Stomach (tissue), 4 donors: Measurements from ENCODE around the gene ZFYVE26.

Experiments used
- CTCF ChIP-seq, 7 experiments: fragments of 450-650 bp in 4 of 7; fragments of 200-600 bp in 3 of 7; sonication (generic) in 3 of 7; IDR thresholded peaks; one replicate each; pipeline ENCODE4 v1.5.1; 2016 to 2019; ENCODE audit warnings: antibody characterized with exemption in 7 of 7, control low read depth in 2 of 7, mild to moderate bottlenecking in 1 of 7
- EP300 ChIP-seq: sonication (generic); formaldehyde crosslinking; IDR thresholded peaks from one replicate; pipeline ENCODE4 v1.6.1; 2017; ENCODE audit warnings: antibody characterized with exemption
- POLR2A ChIP-seq, 4 donors: fragments of 450-650 bp; IDR thresholded peaks; one replicate each; pipeline ENCODE4 v1.6.1; 2016; ENCODE audit warnings: antibody characterized with exemption in 4 of 4, control low read depth in 2 of 4, mild to moderate bottlenecking in 1 of 4, moderate library complexity in 1 of 4

- TF ChIP-seq EP300: no peak
- no peak for TF ChIP-seq CTCF (IDR thresholded peaks at IDR 0.05)
- no peak for TF ChIP-seq POLR2A (IDR thresholded peaks at IDR 0.05)
These were observed 111.2 kb downstream of the ZFYVE26 start for GRCh38 chr14:67705211-67705610.
